Lung (tissue), 12 donors: ENCODE data around the gene REEP1. TPM values are rescaled to one million over a fixed set of nuclear protein-coding genes. Genes with fewer than 3 reads are reported as not detected.

Source experiments
- ATAC-seq: fragments of 200-7000 bp; cut with Tn5 transposase; one replicate; pipeline ENCODE4 v1.9.1; 2020; ENCODE audit warnings: moderate number of reproducible peaks; ENCODE audit not compliant: insufficient read depth, low FRiP score
- DNase-seq, 3 donors: peaks; one replicate each; pipeline ENCODE4 v3.0.0-alpha.2; 2013 to 2017
- H3K27ac ChIP-seq, 2 donors: one replicate each; pipeline ENCODE4 v1.5.1; 2013; ENCODE audit warnings: mild to moderate bottlenecking in 2 of 2, moderate library complexity in 2 of 2, control low read depth in 1 of 2, inconsistent platforms in 1 of 2, low read depth in 1 of 2, low read length in 1 of 2
- H3K27me3 ChIP-seq, 3 donors: one replicate each; pipeline ENCODE4 v1.5.1; 2013; ENCODE audit warnings: low read length in 2 of 3; ENCODE audit not compliant: control insufficient read depth in 3 of 3, insufficient read depth in 3 of 3
- H3K36me3 ChIP-seq, 4 donors: one replicate each; pipeline ENCODE4 v1.5.1; 2013; ENCODE audit warnings: low read length in 4 of 4, mild to moderate bottlenecking in 1 of 4, moderate library complexity in 1 of 4; ENCODE audit not compliant: control insufficient read depth in 4 of 4, insufficient read depth in 4 of 4
- H3K4me1 ChIP-seq, 5 donors: one replicate each; pipeline ENCODE4 v1.5.1; 2013; ENCODE audit warnings: low read length in 5 of 5, mild to moderate bottlenecking in 2 of 5, moderate library complexity in 1 of 5; ENCODE audit not compliant: control insufficient read depth in 5 of 5, insufficient read depth in 5 of 5
- H3K4me3 ChIP-seq: one replicate; pipeline ENCODE4 v1.5.1; 2013; ENCODE audit warnings: mild to moderate bottlenecking, control low read depth, moderate library complexity
- H3K9ac ChIP-seq, 2 donors: one replicate each; pipeline ENCODE4 v1.5.1; 2013; ENCODE audit warnings: low read length in 2 of 2, control low read depth in 1 of 2; ENCODE audit not compliant: insufficient read depth in 1 of 2
- H3K9me3 ChIP-seq, 4 donors: one replicate each; pipeline ENCODE4 v1.5.1; 2013; ENCODE audit warnings: low read length in 3 of 4, mild to moderate bottlenecking in 1 of 4, moderate library complexity in 1 of 4; ENCODE audit not compliant: control insufficient read depth in 4 of 4, insufficient read depth in 3 of 4
- WGBS, 2 donors: extraction: QIAGEN DNeasy Blood & Tissue Kit; methylation state at CpG; one replicate each; pipeline ENCODE4 v1.1.7; 2013; 5-methylcytosine and 5-hydroxymethylcytosine counted together
- polyA plus RNA-seq, 2 donors: library from polyadenylated mRNA; stranded (reverse); fragments of 200-250 nt; gene quantifications; one replicate each; pipeline ENCODE4 v1.2.1, GENCODE V29; 2013
- total RNA-seq, 2 donors: library from RNA; depleted of rRNA in 1 of 2; stranded (reverse); fragments of >200 nt in 1 of 2; gene quantifications; one replicate each; pipeline ENCODE4 v1.2.1, GENCODE V29; 2014 to 2021
- TF ChIP-seq, protein P1 (sequence below): IDR thresholded peaks from 2 replicates; pipeline ENCODE4 v1.5.1; 2012; ENCODE audit warnings: mild to moderate bottlenecking; ENCODE audit errors: control extremely low read depth, extremely low read depth
- donor health status: control.
- donor health status: control.
- donor health status: Bipolar disorder and iron deficiency.
- donor health status: healthy.
- donor health status: DM: yes; HTN: yes; CAD: no.

The REEP1 gene
- total and polyA plus RNA-seq, 4 donors, result 2.4 to 19.7 (median 5.4) TPM

DNA sequence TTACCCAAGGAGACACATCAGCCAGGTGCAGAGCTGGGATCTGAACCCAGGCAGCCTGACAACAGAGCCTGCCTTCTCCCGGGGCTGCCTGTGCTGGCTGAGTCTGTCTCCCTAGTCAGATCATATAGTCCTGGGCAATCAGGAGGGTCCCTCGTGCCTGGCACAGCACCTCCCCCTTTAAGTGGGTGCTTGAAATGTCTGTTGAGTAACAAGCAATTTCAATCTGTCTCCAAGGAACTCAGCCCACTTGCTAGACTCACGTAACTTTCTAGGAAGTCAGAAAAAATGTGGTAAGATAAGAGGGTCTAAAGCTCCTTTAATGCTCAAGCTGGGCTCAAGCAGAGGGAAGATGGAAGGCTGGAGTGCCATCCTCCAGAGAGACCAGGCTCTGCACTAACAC, 51.9 kb downstream of the REEP1 start:
- Histone ChIP-seq H3K27ac (no peak overlapping the region), H3K9ac (no peak overlapping the region), H3K9me3 (no peaks in the 10 kb centered on the region), H3K4me3 (no peak overlapping the region), H3K36me3 (no peaks in the 10 kb centered on the region), H3K27me3 (no peaks in the 10 kb centered on the region), H3K4me1 (peaks cover 0 to 42% (median 17%) of the 10 kb centered on the region in 5 donors)
- ATAC-seq (no peak), DNase-seq (peak in 2 of 3 donors; percentile 49 to 67)
- WGBS, 2 donors, result 54 to 69% methylated on average over 3 of the region's 3 CpGs
- TF ChIP-seq, protein P1, sequence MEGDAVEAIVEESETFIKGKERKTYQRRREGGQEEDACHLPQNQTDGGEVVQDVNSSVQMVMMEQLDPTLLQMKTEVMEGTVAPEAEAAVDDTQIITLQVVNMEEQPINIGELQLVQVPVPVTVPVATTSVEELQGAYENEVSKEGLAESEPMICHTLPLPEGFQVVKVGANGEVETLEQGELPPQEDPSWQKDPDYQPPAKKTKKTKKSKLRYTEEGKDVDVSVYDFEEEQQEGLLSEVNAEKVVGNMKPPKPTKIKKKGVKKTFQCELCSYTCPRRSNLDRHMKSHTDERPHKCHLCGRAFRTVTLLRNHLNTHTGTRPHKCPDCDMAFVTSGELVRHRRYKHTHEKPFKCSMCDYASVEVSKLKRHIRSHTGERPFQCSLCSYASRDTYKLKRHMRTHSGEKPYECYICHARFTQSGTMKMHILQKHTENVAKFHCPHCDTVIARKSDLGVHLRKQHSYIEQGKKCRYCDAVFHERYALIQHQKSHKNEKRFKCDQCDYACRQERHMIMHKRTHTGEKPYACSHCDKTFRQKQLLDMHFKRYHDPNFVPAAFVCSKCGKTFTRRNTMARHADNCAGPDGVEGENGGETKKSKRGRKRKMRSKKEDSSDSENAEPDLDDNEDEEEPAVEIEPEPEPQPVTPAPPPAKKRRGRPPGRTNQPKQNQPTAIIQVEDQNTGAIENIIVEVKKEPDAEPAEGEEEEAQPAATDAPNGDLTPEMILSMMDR, result no peak

DNA sequence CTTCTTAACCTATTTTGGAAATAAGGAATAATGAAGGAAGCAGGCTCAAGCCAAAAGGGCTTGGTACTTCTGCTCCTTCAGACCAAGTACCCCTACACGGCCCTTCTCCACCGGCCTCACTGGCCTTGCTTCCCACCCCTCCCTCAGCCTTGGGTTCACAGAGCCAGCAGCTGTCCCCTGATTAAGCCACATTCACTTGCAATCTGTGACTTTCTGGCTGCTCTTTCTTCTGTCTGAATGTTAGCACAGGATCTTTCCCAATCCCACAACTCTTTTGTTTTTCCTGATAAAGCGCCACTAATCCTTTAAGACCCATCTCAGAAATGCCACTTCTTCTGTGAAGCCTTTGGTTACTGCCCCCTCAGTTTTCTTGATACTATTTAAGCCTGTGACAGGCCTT, 52.4 kb downstream of the REEP1 start:
- Histone ChIP-seq H3K36me3 (no peaks in the 10 kb centered on the region), H3K4me3 (no peak overlapping the region), H3K4me1 (peaks cover 0 to 48% (median 17%) of the 10 kb centered on the region in 5 donors), H3K9ac (no peak overlapping the region), H3K9me3 (no peaks in the 10 kb centered on the region), H3K27ac (peak overlapping the region in 1 of 2 donors; percentile 69), H3K27me3 (no peaks in the 10 kb centered on the region)
- TF ChIP-seq, protein P1, result no peak
- WGBS, 2 donors, result 79 to 84% methylated on average over 3 of the region's 3 CpGs
- DNase-seq (peak in 2 of 3 donors; percentile 50 to 71), ATAC-seq (no peak)

DNA sequence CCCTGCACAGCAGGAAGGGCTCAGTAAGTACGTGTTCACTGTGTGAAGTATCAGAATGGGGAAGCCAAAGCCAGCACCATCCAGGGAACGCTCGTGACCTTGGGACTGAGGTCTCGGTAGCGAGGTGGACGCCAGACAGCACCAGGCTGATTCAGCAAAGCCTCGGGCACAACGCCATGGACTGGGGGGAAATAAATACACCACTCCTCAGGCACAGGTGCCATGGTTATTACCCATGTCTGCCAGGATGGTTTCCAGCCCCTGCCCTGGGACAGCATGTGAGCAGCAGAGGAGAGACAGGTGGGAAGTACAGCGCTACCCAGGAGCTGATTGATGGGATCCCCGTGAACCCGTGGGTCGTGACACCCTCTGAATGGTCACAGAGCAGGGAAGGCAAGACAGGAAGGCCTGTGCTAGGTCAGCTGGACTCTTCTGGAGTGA, 53.0 kb downstream of the REEP1 start:
- Histone ChIP-seq H3K4me3 (no peak overlapping the region), H3K9ac (no peak overlapping the region), H3K4me1 (peaks cover 0 to 52% (median 19%) of the 10 kb centered on the region in 5 donors), H3K9me3 (no peaks in the 10 kb centered on the region), H3K27ac (peak overlapping the region in 1 of 2 donors; percentile 69), H3K27me3 (no peaks in the 10 kb centered on the region), H3K36me3 (no peaks in the 10 kb centered on the region)
- DNase-seq, result no peak
- TF ChIP-seq, protein P1, result no peak
- 81 to 90% methylated on average over 12 of the region's 12 CpGs for WGBS, 2 donors
- ATAC-seq, result no peak
